GM23338 (cell line): ENCODE data around the gene RHBDL3.
"Not testable (repeated sequence)": the region's sequence is repeated elsewhere in the genome, so short reads cannot be mapped to it uniquely, and the experiment has no call there.

Source experiments
- CTCF ChIP-seq, 2 experiments: fragments of 200-600 bp in 1 of 2; sonication (generic) in 1 of 2; conservative IDR thresholded peaks; 2 replicates each; pipeline versions ENCODE4 v1.5.1 to v1.6.1; 2016 to 2017; ENCODE audit warnings: antibody characterized with exemption in 2 of 2, low read depth in 2 of 2, mild to moderate bottlenecking in 2 of 2, moderate library complexity in 1 of 2
- EZH2 ChIP-seq: fragments of 200-600 bp; sonication (generic); IDR thresholded peaks from one replicate; pipeline ENCODE4 v1.8.0; 2017; ENCODE audit warnings: antibody characterized with exemption, mild to moderate bottlenecking, low read depth; ENCODE audit not compliant: unreplicated experiment
- EZH2phosphoT487 ChIP-seq: fragments of 200-600 bp; sonication (generic); IDR thresholded peaks from one replicate; pipeline ENCODE4 v1.8.1; 2018; ENCODE audit warnings: antibody characterized with exemption; ENCODE audit not compliant: unreplicated experiment
- POLR2AphosphoS5 ChIP-seq: IDR thresholded peaks from 2 replicates; pipeline ENCODE4 v1.6.1; 2016; ENCODE audit warnings: antibody characterized with exemption, low read depth

- TF ChIP-seq POLR2AphosphoS5; CTCF (conservative IDR thresholded peaks at IDR 0.05; ENCODE audit: low read depth in 2 of 2); EZH2; EZH2phosphoT487: not testable (repeated sequence)
Measured at GRCh38 chr17:32320080-32320479, 54.4 kb downstream of the RHBDL3 start.
